OCI-LY7 (cell line): ENCODE data around the gene NTPCR.

Experiments used
- EZH2phosphoT487 ChIP-seq: fragments of 200-600 bp; sonication (generic); IDR thresholded peaks from 2 replicates; pipeline ENCODE4 v1.6.1; 2018; ENCODE audit warnings: low read depth, borderline replicate concordance, mild to moderate bottlenecking, mixed run types, antibody characterized with exemption, low read length, moderate library complexity, mixed read lengths
- TF ChIP-seq, protein P1 (sequence below): fragments of 200-600 bp; sonication (generic); conservative IDR thresholded peaks from 2 replicates; pipeline ENCODE4 v1.5.1; 2014; ENCODE audit warnings: mild to moderate bottlenecking, antibody characterized with exemption, low read length, moderate library complexity, mixed read lengths

DNA sequence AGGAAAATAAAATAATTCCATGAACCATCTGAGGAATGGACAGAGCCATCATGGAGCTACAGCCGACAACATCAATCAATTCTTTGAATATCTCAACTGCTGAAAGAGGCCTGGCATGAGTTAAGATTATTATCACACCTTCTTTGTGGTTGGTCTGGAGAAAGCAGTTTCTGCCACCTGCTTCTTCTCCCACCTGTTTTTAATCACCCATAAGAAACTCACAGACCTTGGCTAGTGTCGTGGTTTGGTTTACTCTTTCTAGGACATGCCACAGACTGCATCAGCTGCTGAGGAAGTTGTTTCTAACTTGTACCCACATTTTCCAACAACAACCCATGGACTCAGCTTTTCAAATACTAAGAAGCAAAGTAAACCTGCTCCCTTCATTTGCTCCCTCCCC lies 65.6 kb downstream of the NTPCR start:
- TF ChIP-seq, protein P1, sequence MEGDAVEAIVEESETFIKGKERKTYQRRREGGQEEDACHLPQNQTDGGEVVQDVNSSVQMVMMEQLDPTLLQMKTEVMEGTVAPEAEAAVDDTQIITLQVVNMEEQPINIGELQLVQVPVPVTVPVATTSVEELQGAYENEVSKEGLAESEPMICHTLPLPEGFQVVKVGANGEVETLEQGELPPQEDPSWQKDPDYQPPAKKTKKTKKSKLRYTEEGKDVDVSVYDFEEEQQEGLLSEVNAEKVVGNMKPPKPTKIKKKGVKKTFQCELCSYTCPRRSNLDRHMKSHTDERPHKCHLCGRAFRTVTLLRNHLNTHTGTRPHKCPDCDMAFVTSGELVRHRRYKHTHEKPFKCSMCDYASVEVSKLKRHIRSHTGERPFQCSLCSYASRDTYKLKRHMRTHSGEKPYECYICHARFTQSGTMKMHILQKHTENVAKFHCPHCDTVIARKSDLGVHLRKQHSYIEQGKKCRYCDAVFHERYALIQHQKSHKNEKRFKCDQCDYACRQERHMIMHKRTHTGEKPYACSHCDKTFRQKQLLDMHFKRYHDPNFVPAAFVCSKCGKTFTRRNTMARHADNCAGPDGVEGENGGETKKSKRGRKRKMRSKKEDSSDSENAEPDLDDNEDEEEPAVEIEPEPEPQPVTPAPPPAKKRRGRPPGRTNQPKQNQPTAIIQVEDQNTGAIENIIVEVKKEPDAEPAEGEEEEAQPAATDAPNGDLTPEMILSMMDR = no peak
- TF ChIP-seq EZH2phosphoT487 = no peak
